Fibroblast of lung (primary cell): ENCODE data around the gene MYH10.

ENCODE experiments used
- EZH2 ChIP-seq: IDR thresholded peaks from 2 replicates; pipeline ENCODE4 v1.5.1; 2012; ENCODE audit warnings: low read length, control low read depth, mild to moderate bottlenecking; ENCODE audit errors: missing control alignments
- TF ChIP-seq, protein P1 (sequence below), 2 donors: IDR thresholded peaks in 1 of 2; conservative IDR thresholded peaks in 1 of 2; 1 replicate in 1 of 2; 2 replicates in 1 of 2; pipeline ENCODE4 v1.5.1; 2011 to 2012; ENCODE audit warnings: low read length in 2 of 2, control low read depth in 1 of 2, inconsistent platforms in 1 of 2, low read depth in 1 of 2, mild to moderate bottlenecking in 1 of 2

DNA sequence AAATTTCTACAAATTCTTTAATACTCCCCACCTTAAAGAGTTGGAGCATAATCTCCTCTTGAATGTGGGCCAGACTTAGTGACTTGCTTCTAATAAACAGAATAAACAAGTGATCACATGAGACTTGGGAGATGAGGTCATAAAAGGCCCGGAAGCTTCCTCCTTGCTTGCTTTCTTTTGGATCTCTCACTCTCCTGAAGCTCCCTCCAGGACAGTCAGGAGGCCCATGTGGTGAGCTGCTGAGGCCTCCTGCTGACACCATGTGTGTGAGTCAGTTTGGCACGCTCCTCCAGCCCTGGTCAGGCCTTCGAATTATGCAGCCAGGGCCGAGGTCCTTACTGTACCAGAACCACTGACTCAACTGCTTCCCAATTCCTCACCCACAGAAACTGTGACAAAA lies 141.6 kb downstream of the MYH10 start:
- TF ChIP-seq, protein P1, sequence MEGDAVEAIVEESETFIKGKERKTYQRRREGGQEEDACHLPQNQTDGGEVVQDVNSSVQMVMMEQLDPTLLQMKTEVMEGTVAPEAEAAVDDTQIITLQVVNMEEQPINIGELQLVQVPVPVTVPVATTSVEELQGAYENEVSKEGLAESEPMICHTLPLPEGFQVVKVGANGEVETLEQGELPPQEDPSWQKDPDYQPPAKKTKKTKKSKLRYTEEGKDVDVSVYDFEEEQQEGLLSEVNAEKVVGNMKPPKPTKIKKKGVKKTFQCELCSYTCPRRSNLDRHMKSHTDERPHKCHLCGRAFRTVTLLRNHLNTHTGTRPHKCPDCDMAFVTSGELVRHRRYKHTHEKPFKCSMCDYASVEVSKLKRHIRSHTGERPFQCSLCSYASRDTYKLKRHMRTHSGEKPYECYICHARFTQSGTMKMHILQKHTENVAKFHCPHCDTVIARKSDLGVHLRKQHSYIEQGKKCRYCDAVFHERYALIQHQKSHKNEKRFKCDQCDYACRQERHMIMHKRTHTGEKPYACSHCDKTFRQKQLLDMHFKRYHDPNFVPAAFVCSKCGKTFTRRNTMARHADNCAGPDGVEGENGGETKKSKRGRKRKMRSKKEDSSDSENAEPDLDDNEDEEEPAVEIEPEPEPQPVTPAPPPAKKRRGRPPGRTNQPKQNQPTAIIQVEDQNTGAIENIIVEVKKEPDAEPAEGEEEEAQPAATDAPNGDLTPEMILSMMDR (conservative IDR thresholded peaks at IDR 0.05 in 1 of 2, IDR thresholded peaks at IDR 0.05 in 1 of 2; ENCODE audit: low read depth in 1 of 2, low read length in 2 of 2), result peak; percentile 9 to 10
- no peak for TF ChIP-seq EZH2
